IPS-20b (cell line): ENCODE data around the gene CAP2.

Experiments
- H3K27ac ChIP-seq: one replicate; pipeline ENCODE4 v1.5.1; 2013; ENCODE audit warnings: low read length
- H3K27me3 ChIP-seq: 2 replicates; pipeline ENCODE4 v1.6.1; 2013; ENCODE audit warnings: mild to moderate bottlenecking, low read length, inconsistent platforms; ENCODE audit not compliant: insufficient read depth
- H3K36me3 ChIP-seq: 2 replicates; pipeline ENCODE4 v1.6.1; 2013; ENCODE audit warnings: low read depth, mild to moderate bottlenecking, inconsistent platforms, low read length, moderate library complexity; ENCODE audit not compliant: insufficient read depth
- H3K4me1 ChIP-seq: 2 replicates; pipeline ENCODE4 v1.6.1; 2013; ENCODE audit warnings: mild to moderate bottlenecking, control low read depth, inconsistent platforms, low read length, moderate library complexity; ENCODE audit not compliant: insufficient read depth
- H3K4me3 ChIP-seq: 2 replicates; pipeline ENCODE4 v1.5.1; 2013; ENCODE audit warnings: mild to moderate bottlenecking, low read length, inconsistent platforms
- H3K9ac ChIP-seq: 2 replicates; pipeline ENCODE4 v1.6.1; 2013; ENCODE audit warnings: low read depth, mild to moderate bottlenecking, inconsistent platforms, low read length, moderate library complexity
- H3K9me3 ChIP-seq: 2 replicates; pipeline ENCODE4 v1.6.1; 2013; ENCODE audit warnings: mild to moderate bottlenecking, low read depth, low read length, inconsistent platforms; ENCODE audit not compliant: insufficient read depth

Gene CAP2

GRCh38 chr6:17392978-17393891 lies at the start of gene CAP2:
Gene CAP2, plus strand, starts transcription at chr6:17393595. Its CDS starts 27,961 bp downstream, at chr6:17421556.
- H3K4me3 ChIP-seq = peak within 1 kb of the TSS; percentile 77
- H3K9me3 ChIP-seq = 0 out of 2 replicates have a peak, but pooled peaks cover 3% of the 10 kb centered on the region
- peaks cover 11% of the 10 kb centered on the region; the same call in 1 of the 2 replicates for H3K4me1 ChIP-seq
- H3K9ac ChIP-seq = peak within 1 kb of the TSS; percentile 82
- no peaks in the 10 kb centered on the region; the same call in 1 of the 2 replicates for H3K36me3 ChIP-seq
- no peaks in the 10 kb centered on the region; the same call in 1 of the 2 replicates for H3K27me3 ChIP-seq
- H3K27ac ChIP-seq = peak within 1 kb of the TSS; percentile 83

DNA sequence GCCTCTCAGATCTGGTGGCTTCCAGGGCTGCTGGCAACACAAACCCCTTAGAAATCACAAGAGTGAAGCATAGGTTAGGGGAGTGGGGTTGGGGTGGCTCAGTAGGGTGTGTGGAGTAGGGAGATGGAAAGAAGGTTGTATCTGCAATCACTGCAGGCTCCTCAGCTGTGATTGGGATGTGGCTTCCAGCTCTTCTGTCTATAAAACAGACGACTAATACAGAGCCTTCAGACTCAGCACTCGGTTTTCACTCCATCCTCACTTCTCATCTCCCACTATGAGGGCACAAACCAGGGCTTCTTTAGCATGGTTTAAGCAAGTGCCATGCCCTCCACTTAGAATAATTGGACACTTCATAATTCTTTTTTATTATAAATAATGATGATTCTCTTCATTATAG lies 46.4 kb upstream of the CAP2 start:
- Histone ChIP-seq H3K36me3 (no peaks in the 10 kb centered on the region), H3K9ac (no peak overlapping the region), H3K27me3 (no peaks in the 10 kb centered on the region), H3K4me1 (no peaks in the 10 kb centered on the region), H3K9me3 (no peaks in the 10 kb centered on the region), H3K4me3 (no peak overlapping the region), H3K27ac (no peak overlapping the region)

DNA sequence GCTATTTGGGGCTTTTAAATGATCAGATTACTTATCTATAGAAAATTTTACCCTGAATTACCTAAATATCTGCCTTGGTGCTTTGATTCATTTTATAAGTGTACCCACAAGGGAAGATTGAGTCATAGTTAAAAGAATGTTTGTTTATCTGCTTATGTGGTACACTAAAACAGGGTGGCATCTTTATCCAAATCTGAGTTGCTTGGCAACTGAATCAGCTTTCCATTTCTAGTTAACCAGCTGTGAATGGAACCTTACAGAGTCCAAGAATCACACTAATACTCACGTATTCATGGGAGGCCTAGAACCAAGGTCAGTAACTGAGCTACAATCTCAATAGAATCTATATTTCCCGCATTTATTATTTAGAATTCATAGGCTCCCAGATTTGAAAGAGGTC lies 44.0 kb upstream of the CAP2 start:
- no peaks in the 10 kb centered on the region for H3K4me1 ChIP-seq
- H3K36me3 ChIP-seq = no peaks in the 10 kb centered on the region
- H3K4me3 ChIP-seq = no peak overlapping the region
- H3K27me3 ChIP-seq = no peaks in the 10 kb centered on the region
- H3K9me3 ChIP-seq = no peaks in the 10 kb centered on the region
- H3K27ac ChIP-seq = no peak overlapping the region
- H3K9ac ChIP-seq = no peak overlapping the region

DNA sequence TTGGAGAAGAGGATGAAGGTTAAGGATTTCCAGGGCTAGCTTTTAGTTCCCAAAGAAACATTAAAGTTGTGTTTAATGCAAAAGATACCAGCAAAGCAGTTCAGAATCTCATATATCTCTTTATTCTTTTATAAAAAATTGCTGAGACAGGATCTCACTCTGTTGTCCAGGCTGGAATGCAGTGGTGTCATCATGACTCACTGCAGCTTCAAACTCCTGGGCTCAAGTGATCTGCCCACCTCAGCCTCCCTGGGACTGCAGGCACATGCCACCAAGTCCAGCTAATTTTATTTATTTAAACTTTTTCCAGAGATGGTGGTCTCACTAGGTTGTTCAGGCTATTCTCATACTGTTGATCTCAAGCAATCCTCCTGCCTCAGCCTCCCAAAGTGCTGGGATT lies 41.1 kb upstream of the CAP2 start:
- no peak overlapping the region for H3K27ac ChIP-seq

DNA sequence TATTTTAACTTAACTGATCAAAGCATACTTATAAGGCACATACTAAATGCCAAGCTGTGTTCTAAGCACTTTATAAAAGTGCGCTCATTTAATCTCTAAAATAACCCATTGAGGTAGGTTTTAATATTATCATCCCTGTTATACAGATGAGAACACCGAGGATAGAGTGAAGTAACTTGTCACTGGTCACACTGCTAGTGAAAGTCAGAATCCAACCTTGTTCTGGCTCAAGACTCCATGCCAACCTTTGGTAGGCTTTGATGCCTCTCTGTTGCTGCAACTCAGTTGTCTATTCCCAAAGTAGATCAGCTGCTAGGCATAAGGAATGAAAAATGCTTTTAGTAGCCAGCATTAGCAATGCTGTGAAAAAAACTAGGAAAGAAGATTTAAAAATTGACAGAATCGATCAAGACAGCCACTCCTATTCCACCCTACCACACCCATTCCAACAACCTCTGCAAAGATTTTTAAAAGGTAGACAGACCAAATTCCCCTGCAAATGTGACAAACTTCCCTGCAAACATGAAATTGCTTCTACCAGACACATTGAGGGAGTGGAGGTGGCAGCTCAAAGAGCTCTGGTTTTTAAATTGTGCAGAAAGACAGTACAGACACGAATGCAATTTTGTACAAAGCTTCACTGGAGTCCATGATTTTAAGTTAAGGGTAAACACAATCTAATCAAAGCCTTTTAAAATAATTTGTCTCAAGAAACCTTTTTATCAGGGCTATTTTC lies 39.8 kb upstream of the CAP2 start:
- no peaks in the 10 kb centered on the region for H3K36me3 ChIP-seq
- no peak overlapping the region for H3K9ac ChIP-seq
- H3K27ac ChIP-seq = no peak overlapping the region
- H3K4me3 ChIP-seq = no peak overlapping the region
- no peaks in the 10 kb centered on the region for H3K4me1 ChIP-seq
- H3K27me3 ChIP-seq = no peaks in the 10 kb centered on the region
- no peaks in the 10 kb centered on the region for H3K9me3 ChIP-seq

More for the DNA sequence above, 41.1 kb upstream of the CAP2 start:
- Histone ChIP-seq H3K4me1 (no peaks in the 10 kb centered on the region), H3K9ac (no peak overlapping the region), H3K36me3 (no peaks in the 10 kb centered on the region), H3K9me3 (no peaks in the 10 kb centered on the region), H3K4me3 (no peak overlapping the region), H3K27me3 (no peaks in the 10 kb centered on the region)

DNA sequence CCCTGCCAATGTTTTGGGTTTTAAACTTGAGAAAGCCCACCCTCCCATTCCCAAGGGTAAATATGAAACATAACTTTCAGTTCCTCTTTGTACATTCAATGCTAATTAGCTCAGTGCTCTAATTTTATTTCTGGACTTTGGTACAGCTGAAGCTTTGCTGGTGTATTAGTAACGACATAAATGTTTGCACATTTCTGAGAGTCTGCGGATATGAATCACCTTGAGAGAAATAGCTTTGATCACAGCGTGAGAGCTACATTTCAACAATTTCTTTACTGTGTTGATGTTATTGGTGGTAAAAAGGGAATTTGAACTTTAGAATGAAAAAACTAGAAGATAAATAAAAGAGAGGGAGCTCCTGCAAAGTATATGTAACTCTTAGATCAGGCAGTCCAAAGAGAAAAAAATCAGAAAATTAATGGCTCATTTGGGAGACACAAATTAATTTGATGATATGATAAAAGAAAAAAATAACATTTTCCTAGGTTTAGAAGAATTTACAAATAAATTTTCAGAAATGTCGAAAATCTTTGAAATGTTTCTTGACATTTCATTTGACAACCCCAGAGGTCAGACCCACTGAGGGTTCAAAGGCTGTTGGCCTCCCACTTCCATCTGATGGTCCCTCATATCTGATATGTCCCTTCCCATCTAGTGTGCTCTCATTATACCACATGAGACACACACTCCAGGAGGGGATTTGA lies 38.5 kb upstream of the CAP2 start:
- Histone ChIP-seq H3K4me3 (no peak overlapping the region), H3K27me3 (no peaks in the 10 kb centered on the region), H3K9me3 (no peaks in the 10 kb centered on the region), H3K36me3 (no peaks in the 10 kb centered on the region), H3K9ac (no peak overlapping the region), H3K4me1 (no peaks in the 10 kb centered on the region), H3K27ac (no peak overlapping the region)

- H3K27me3 ChIP-seq = no peaks in the 10 kb centered on the region
- no peak overlapping the region for H3K9ac ChIP-seq
- H3K4me1 ChIP-seq = no peaks in the 10 kb centered on the region
- H3K4me3 ChIP-seq = no peak overlapping the region
- no peaks in the 10 kb centered on the region for H3K36me3 ChIP-seq
- H3K9me3 ChIP-seq = no peaks in the 10 kb centered on the region
- H3K27ac ChIP-seq = no peak overlapping the region
Observed at GRCh38 chr6:17355404-17355774, 38.0 kb upstream of the CAP2 start.

DNA sequence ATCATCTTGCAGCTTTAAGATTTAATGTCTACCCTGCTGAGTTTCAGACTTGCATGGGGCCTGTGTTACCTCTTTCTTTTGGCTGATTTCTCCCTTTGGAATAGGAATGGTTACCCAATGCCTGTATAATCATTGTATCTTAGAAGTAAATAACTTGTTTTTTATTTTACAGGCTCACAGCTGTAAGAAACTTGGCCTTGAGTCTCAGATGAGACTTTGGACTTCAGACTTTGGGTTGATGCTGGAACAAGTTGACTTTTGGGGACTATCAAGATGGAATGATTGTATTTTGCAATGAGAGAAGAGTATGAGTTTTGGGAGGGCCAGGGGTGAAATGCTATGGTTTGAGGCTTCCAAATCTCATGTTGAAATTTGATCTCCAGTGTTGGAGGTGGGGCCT lies 34.9 kb upstream of the CAP2 start:
- Histone ChIP-seq H3K4me1 (no peaks in the 10 kb centered on the region), H3K27ac (no peak overlapping the region), H3K27me3 (no peaks in the 10 kb centered on the region), H3K9ac (no peak overlapping the region), H3K36me3 (no peaks in the 10 kb centered on the region), H3K4me3 (no peak overlapping the region), H3K9me3 (no peaks in the 10 kb centered on the region)

DNA sequence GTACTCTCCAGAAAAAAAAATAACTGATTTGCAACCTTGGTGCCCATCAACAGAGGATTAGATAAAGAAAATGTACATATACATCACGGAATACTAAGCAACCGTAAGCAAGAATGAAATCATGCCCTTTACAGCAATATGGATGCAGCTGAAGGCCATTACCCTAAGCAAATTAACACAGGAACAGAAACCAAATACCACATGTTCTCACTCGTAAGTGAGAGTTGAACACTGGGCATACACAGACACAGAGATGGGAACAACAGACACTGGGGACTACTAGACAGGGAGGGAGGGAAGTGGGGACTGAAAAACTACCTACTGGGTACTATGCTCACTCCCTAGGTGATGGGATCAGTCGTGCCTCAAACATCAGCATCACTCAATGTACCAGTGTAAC lies 32.8 kb upstream of the CAP2 start:
- H3K36me3 ChIP-seq = no peaks in the 10 kb centered on the region
- no peaks in the 10 kb centered on the region for H3K27me3 ChIP-seq
- H3K4me1 ChIP-seq = no peaks in the 10 kb centered on the region
- H3K4me3 ChIP-seq = no peak overlapping the region
- H3K9ac ChIP-seq = no peak overlapping the region
- H3K9me3 ChIP-seq = no peaks in the 10 kb centered on the region
- H3K27ac ChIP-seq = no peak overlapping the region

- Histone ChIP-seq H3K4me3 (no peak overlapping the region), H3K36me3 (no peaks in the 10 kb centered on the region), H3K9ac (no peak overlapping the region), H3K9me3 (no peaks in the 10 kb centered on the region), H3K4me1 (no peaks in the 10 kb centered on the region), H3K27me3 (no peaks in the 10 kb centered on the region), H3K27ac (no peak overlapping the region)
Observed at GRCh38 chr6:17361013-17361412, 32.4 kb upstream of the CAP2 start.

DNA sequence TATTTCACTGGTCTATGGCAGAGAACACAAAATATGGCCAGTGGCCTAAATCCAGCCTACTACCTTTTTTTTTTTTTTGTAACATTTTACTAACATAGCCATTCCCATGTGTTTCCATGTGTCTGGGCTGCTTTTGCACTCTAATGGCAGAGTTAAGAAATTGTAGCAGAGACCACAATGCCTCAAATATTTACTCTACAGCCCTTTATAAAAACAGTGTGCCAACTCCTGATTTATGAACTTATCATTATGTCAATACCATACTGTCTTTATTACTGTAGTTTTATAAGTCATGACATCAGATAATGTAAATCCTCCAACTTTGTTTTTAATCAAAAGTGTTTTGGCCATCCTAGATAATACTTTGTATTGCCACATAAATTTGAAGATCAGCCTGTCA lies 27.4 kb upstream of the CAP2 start:
- no peaks in the 10 kb centered on the region for H3K27me3 ChIP-seq
- H3K4me1 ChIP-seq = no peaks in the 10 kb centered on the region
- no peak overlapping the region for H3K4me3 ChIP-seq
- no peaks in the 10 kb centered on the region for H3K36me3 ChIP-seq
- H3K27ac ChIP-seq = no peak overlapping the region
- no peak overlapping the region for H3K9ac ChIP-seq
- peaks cover 11% of the 10 kb centered on the region for H3K9me3 ChIP-seq
